Epidermal melanocyte (primary cell): ENCODE measurements around the gene DIRAS2.

Source experiments
- DNase-seq: peaks from one replicate; pipeline ENCODE4 v3.0.0; 2011; ENCODE audit warnings: low spot score; ENCODE audit not compliant: insufficient read length

Gene DIRAS2

GRCh38 chr9:90612957-90613356, 29.7 kb downstream of the DIRAS2 start:
- no peak for DNase-seq

GRCh38 chr9:90611568-90611967, 31.1 kb downstream of the DIRAS2 start:
- no peak for DNase-seq

- no peak for DNase-seq
Measured at GRCh38 chr9:90611121-90611520, 31.5 kb downstream of the DIRAS2 start.

- DNase-seq: no peak
Measured at GRCh38 chr9:90607701-90608516, 34.7 kb downstream of the DIRAS2 start.

- DNase-seq: no peak
Measured at GRCh38 chr9:90600029-90600428, 42.6 kb downstream of the DIRAS2 start.

GRCh38 chr9:90598191-90598590, 44.4 kb downstream of the DIRAS2 start:
- DNase-seq: no peak

- DNase-seq: no peak
Measured at GRCh38 chr9:90593646-90594045, 49.0 kb downstream of the DIRAS2 start.

- DNase-seq: no peak
Measured at GRCh38 chr9:90580576-90580975, 62.0 kb downstream of the DIRAS2 start.

GRCh38 chr9:90579181-90579580, 63.4 kb downstream of the DIRAS2 start:
- no peak for DNase-seq

GRCh38 chr9:90578126-90578815, 64.4 kb downstream of the DIRAS2 start:
- no peak for DNase-seq

- DNase-seq: no peak
Measured at GRCh38 chr9:90569511-90569910, 73.1 kb downstream of the DIRAS2 start.

GRCh38 chr9:90568667-90569066, 74.0 kb downstream of the DIRAS2 start:
- DNase-seq: no peak

- DNase-seq: no peak
Measured at GRCh38 chr9:90562229-90562628, 80.4 kb downstream of the DIRAS2 start.
